WERI-Rb-1 (cell line): Measurements from ENCODE around the gene RANBP17.
"Not testable (repeated sequence)": the region's sequence is repeated elsewhere in the genome, so short reads cannot be mapped to it uniquely, and the experiment has no call there.

Experiments
- DNase-seq: peaks from one replicate; pipeline ENCODE4 v3.0.0-alpha.2; 2020
- H3K27ac ChIP-seq: fragments of 250-450 bp; sonication (Bioruptor Pico); 2 replicates; pipeline ENCODE4 v1.5.1; 2020; ENCODE audit warnings: mild to moderate bottlenecking, moderate library complexity
- H3K27me3 ChIP-seq: fragments of 250-450 bp; sonication (Bioruptor Pico); 2 replicates; pipeline ENCODE4 v1.5.1; 2021; ENCODE audit warnings: mild to moderate bottlenecking, low read depth, moderate library complexity; ENCODE audit not compliant: insufficient read depth, severe bottlenecking
- H3K36me3 ChIP-seq: fragments of 250-450 bp; sonication (Bioruptor Pico); 2 replicates; pipeline ENCODE4 v1.5.1; 2020; ENCODE audit warnings: mild to moderate bottlenecking, moderate library complexity
- H3K4me3 ChIP-seq: 2 replicates; pipeline ENCODE4 v1.5.1; 2011; ENCODE audit warnings: low read depth, mild to moderate bottlenecking, control low read depth, low read length
- H3K9me3 ChIP-seq: fragments of 250-450 bp; sonication (Bioruptor Pico); 2 replicates; pipeline ENCODE4 v1.5.1; 2021; ENCODE audit warnings: mild to moderate bottlenecking, moderate library complexity; ENCODE audit not compliant: severe bottlenecking
- CTCF ChIP-seq: IDR thresholded peaks from 2 replicates; pipeline ENCODE4 v1.5.1; 2011; ENCODE audit warnings: low read depth, mild to moderate bottlenecking, control low read depth, inconsistent platforms, low read length

RANBP17 gene

GRCh38 chr5:171175746-171176145, 313.9 kb downstream of the RANBP17 start:
- Histone ChIP-seq H3K4me3 (no peak overlapping the region), H3K27me3 (no peaks in the 10 kb centered on the region), H3K36me3 (no peaks in the 10 kb centered on the region; the same call in 1 of the 2 replicates), H3K27ac (no peak overlapping the region), H3K9me3 (no peaks in the 10 kb centered on the region)
- DNase-seq = no peak
- TF ChIP-seq CTCF = no peak

GRCh38 chr5:171178190-171178589, 316.4 kb downstream of the RANBP17 start:
- not testable (repeated sequence) for H3K4me3 ChIP-seq, H3K27me3 ChIP-seq, H3K9me3 ChIP-seq, DNase-seq, H3K36me3 ChIP-seq, H3K27ac ChIP-seq

GRCh38 chr5:171188016-171188415, 326.2 kb downstream of the RANBP17 start:
- Histone ChIP-seq H3K27ac (no peak overlapping the region), H3K9me3 (no peaks in the 10 kb centered on the region), H3K27me3 (no peaks in the 10 kb centered on the region), H3K36me3 (0 out of 2 replicates have a peak, but pooled peaks cover 3% of the 10 kb centered on the region), H3K4me3 (no peak overlapping the region)
- TF ChIP-seq CTCF = no peak
- no peak for DNase-seq

GRCh38 chr5:171189442-171189841, 327.6 kb downstream of the RANBP17 start:
- no peak for TF ChIP-seq CTCF
- Histone ChIP-seq H3K27me3 (no peaks in the 10 kb centered on the region), H3K36me3 (no peaks in the 10 kb centered on the region)

GRCh38 chr5:171192111-171192510, 330.3 kb downstream of the RANBP17 start:
- no peaks in the 10 kb centered on the region for H3K9me3 ChIP-seq
- no peak overlapping the region for H3K4me3 ChIP-seq
- no peak overlapping the region for H3K27ac ChIP-seq
- no peaks in the 10 kb centered on the region for H3K27me3 ChIP-seq
- TF ChIP-seq CTCF = no peak
- DNase-seq = no peak
- no peaks in the 10 kb centered on the region for H3K36me3 ChIP-seq

More at GRCh38 chr5:171189442-171189841, 327.6 kb downstream of the RANBP17 start:
- H3K27ac ChIP-seq = no peak overlapping the region
- H3K4me3 ChIP-seq = no peak overlapping the region
- H3K9me3 ChIP-seq = no peaks in the 10 kb centered on the region
- DNase-seq = no peak

GRCh38 chr5:171201310-171201709, 339.5 kb downstream of the RANBP17 start:
- DNase-seq = peak; percentile 18
- H3K4me3 ChIP-seq = no peak overlapping the region

More at GRCh38 chr5:171201310-171201709, 339.5 kb downstream of the RANBP17 start:
- Histone ChIP-seq H3K9me3 (no peaks in the 10 kb centered on the region), H3K36me3 (no peaks in the 10 kb centered on the region), H3K27me3 (no peaks in the 10 kb centered on the region), H3K27ac (no peak overlapping the region)
- no peak for TF ChIP-seq CTCF
